Measurements from ENCODE around the gene GRAP2.
"Not testable (repeated sequence)": the region's sequence is repeated elsewhere in the genome, so short reads cannot be mapped to it uniquely, and the experiment has no call there.

GRAP2 gene

GRCh38 chr22:39898997-39899396, 1.9 kb upstream of the GRAP2 start:
- no peak for ATAC-seq

- ATAC-seq = no peak
These were observed 772 bp downstream of the GRAP2 start for GRCh38 chr22:39901565-39902146.

GRCh38 chr22:39904024-39904423, 3.1 kb downstream of the GRAP2 start:
- not testable (repeated sequence) for ATAC-seq

- ATAC-seq = no peak
These were observed 4.0 kb downstream of the GRAP2 start for GRCh38 chr22:39904862-39905261.

GRCh38 chr22:39905687-39906086, 4.8 kb downstream of the GRAP2 start:
- ATAC-seq = no peak

GRCh38 chr22:39906207-39906606, 5.3 kb downstream of the GRAP2 start:
- peak; percentile 36 to 38 for ATAC-seq

- ATAC-seq = no peak
These were observed 6.2 kb downstream of the GRAP2 start for GRCh38 chr22:39907047-39907446.

- no peak for ATAC-seq
These were observed 6.8 kb downstream of the GRAP2 start for GRCh38 chr22:39907605-39908097.

GRCh38 chr22:39908136-39908535, 7.3 kb downstream of the GRAP2 start:
- ATAC-seq = no peak

GRCh38 chr22:39908737-39909136, 7.9 kb downstream of the GRAP2 start:
- ATAC-seq = peak; percentile 63 to 69

GRCh38 chr22:39910876-39911613, 10.2 kb downstream of the GRAP2 start:
- ATAC-seq = no peak

- ATAC-seq = no peak
These were observed 12.4 kb downstream of the GRAP2 start for GRCh38 chr22:39913321-39913720.

- no peak for ATAC-seq
These were observed 13.0 kb downstream of the GRAP2 start for GRCh38 chr22:39913886-39914285.

GRCh38 chr22:39914584-39914983, 13.7 kb downstream of the GRAP2 start:
- no peak for ATAC-seq

- ATAC-seq = no peak
These were observed 14.4 kb downstream of the GRAP2 start for GRCh38 chr22:39915295-39915726.

GRCh38 chr22:39916496-39916895, 15.6 kb downstream of the GRAP2 start:
- ATAC-seq = no peak

- ATAC-seq = no peak
These were observed 16.3 kb downstream of the GRAP2 start for GRCh38 chr22:39917197-39917643.

GRCh38 chr22:39917776-39918495, 17.1 kb downstream of the GRAP2 start:
- ATAC-seq = peak in 1 of 2 donors; percentile 9

GRCh38 chr22:39920134-39920743, 19.4 kb downstream of the GRAP2 start:
- ATAC-seq = peak; percentile 83 to 85

GRCh38 chr22:39923696-39924095, 22.8 kb downstream of the GRAP2 start:
- ATAC-seq = no peak

- no peak for ATAC-seq
These were observed 23.4 kb downstream of the GRAP2 start for GRCh38 chr22:39924286-39924685.

GRCh38 chr22:39925273-39925672, 24.4 kb downstream of the GRAP2 start:
- ATAC-seq = no peak

All from activated CD4-positive, CD25-positive, alpha-beta regulatory T cell treated with anti-CD3 and anti-CD28 coated beads, Interleukin-2, amount 50 U/mL, for 24 hours (primary cell).